Right ventricle myocardium inferior (tissue), 1 donor: Measurements from ENCODE around the gene TUBA3D. TPM values are rescaled to one million over a fixed set of nuclear protein-coding genes. Genes with fewer than 3 reads are reported as not detected.
A peak's percentile ranks its signal among the peaks of the same experiment; 100 is the strongest.
"Not testable (repeated sequence)": the region's sequence is repeated elsewhere in the genome, so short reads cannot be mapped to it uniquely, and the experiment has no call there.

Experiments
- ATAC-seq: fragments of 200-7000 bp; cut with Tn5 transposase; one replicate; pipeline ENCODE4 v1.9.1; 2020; ENCODE audit warnings: mild to moderate bottlenecking, moderate library complexity
- DNase-seq: peaks from one replicate; pipeline ENCODE4 v3.0.0; 2021; ENCODE audit errors: missing footprints
- intact Hi-C: fragments of 100-400 bp; cut with DNase I; formaldehyde crosslinking; loops from one replicate; pipeline ENCODE4 v1.11.0; 2022
- total RNA-seq: library from RNA; stranded (reverse); fragmentation: NEBNext Ultra II Directional; extraction: Animal tissue kit (Norgen Biotek cat#: 25700); gene quantifications from one replicate; pipeline ENCODE4 v1.2.1, GENCODE V29; 2021
- donor health status: DM: no; HTN: yes; CAD: no; lungs with severe emphysema.

TUBA3D gene
- total RNA-seq, 1 donor from 2014 or later, result 138 TPM

DNA sequence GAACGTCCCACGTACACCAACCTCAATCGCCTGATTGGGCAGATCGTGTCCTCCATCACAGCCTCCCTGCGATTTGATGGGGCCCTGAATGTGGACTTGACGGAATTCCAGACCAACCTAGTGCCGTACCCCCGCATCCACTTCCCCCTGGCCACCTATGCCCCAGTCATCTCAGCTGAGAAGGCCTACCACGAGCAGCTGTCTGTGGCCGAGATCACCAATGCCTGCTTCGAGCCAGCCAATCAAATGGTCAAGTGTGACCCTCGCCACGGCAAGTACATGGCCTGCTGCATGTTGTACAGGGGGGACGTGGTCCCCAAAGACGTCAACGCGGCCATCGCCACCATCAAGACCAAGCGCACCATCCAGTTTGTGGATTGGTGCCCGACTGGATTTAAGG is 4.4 kb downstream of the TUBA3D start:
- intact Hi-C loops, ATAC-seq, DNase-seq: not testable (repeated sequence)

DNA sequence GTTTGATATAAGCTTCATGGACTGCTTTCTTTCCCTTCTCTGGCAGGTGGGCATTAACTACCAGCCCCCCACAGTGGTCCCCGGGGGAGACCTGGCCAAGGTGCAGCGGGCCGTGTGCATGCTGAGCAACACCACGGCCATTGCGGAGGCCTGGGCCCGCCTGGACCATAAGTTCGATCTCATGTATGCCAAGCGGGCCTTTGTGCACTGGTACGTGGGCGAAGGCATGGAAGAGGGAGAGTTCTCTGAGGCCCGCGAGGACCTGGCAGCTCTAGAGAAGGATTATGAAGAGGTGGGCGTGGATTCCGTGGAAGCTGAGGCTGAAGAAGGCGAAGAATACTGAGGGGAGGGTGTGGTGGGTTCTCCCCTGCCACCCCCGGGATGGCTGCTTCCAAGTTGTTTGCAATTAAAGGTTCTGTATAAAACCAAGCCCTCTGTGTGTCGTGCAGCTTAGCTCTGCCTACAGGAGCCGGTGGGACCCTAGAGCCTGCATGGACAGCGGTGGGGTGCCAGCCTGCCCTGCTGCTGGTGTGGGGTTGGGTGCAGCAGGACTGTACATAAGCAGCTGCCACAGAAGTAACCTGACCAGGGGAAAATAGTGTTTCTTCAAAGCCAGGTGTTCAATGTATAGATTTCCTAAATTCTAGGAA is 6.7 kb downstream of the TUBA3D start:
- intact Hi-C loops, ATAC-seq, DNase-seq: not testable (repeated sequence)

DNA sequence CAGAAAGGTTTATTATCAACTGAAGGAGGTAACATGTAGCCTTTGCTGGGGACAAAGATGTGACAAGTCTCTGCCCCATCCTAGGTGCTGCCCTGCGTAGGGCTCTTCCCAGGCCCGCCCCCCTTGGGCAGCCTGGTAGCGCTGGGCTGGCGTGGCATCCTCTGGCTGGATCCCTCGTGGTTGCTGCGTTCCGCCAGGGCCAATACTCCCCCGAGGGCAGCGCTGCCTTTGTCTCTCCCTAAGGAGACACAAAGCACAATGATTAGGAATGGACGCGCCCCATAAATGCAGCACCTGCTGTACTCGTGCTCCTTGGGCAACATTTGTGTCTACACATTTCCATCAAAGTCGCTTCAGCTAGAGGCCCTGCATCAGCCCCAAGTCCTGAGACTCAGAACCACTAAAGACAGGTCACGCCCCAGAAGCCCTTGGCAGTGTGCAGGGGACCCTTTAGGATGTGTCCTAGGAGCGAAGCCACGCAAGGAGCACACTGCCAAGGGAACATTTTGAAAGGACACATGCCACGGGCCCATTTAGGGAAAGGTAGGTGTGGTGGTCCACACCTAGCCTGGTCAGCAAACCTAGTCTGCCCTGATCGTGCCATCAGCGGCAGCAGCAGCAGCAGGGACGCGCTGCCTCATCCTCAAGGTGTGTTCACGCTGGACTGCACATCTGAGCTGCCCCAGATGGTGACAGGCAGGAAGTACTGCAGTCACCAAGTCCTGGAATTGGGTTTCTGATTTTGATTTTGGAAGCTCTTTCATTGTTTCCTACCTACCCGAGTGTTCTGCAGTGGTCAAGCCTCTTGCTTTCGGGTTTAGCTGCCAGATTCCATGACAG is 8.3 kb downstream of the TUBA3D start:
- ATAC-seq, intact Hi-C loops, DNase-seq: not testable (repeated sequence)

DNA sequence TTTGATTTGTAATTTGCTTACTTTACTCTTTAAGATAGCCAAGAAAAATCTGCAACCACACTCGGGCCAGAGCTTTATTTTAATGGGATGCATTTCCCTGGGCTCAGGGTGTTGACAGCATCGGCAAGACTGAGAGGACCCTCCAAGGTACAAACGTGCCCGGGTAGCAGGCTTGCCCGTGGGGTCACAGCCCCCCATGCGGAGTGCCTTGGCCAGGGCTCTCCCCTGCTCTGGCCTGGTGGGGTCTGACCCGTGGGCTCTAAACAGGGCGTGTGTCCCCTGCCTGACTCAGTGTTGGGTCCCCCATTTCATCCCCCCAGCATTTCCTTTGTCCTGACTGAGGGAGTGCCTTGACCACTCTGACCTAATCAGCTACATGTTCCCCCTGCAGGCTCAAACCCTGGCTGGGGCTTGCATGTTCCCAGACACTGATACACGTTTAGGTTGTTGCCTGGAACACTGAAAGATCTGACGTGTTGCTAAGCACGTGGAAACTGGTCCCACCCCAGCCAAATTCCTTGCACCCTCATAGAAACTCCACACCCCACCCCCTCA is 9.1 kb downstream of the TUBA3D start:
- ATAC-seq, intact Hi-C loops, DNase-seq: not testable (repeated sequence)

DNA sequence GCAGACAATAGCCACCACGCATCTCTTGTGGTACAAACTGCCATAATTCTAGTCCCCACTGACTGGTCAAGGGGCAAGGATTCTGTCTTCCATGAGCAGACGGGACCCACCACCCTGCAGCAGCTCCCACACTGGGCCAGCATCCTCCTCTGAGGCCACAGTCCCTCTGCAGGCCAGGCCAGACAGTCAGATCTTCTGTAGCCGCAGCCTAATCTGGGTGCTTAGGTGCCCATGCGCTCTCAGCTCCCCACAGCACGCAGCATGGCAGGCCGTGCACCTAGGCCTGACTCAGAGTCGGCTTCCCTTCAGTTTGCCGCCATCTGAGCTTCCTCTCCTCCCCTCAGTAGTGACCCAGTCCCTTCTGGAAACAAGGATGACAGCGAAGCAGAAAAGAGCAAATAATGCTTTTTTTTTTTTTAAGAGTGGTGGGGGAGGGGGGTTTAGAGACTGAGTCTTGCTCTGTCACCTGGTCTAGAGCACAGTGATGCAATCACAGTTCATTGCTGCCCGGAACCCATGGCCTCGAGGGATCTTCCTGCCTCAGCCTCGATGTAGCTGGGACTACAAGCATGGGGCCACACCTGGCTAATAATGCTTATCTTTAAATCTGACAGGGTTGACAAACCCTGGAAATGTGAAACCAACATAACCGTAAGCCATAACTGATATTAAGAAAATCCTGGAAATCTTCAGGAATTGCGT is 10.4 kb downstream of the TUBA3D start:
- ATAC-seq, intact Hi-C loops, DNase-seq: not testable (repeated sequence)

GRCh38 chr2:131488306-131489205 is 12.6 kb downstream of the TUBA3D start:
- intact Hi-C loops, result no loop called here
- ATAC-seq (peak; percentile 25), DNase-seq (peak; percentile 77)

DNA sequence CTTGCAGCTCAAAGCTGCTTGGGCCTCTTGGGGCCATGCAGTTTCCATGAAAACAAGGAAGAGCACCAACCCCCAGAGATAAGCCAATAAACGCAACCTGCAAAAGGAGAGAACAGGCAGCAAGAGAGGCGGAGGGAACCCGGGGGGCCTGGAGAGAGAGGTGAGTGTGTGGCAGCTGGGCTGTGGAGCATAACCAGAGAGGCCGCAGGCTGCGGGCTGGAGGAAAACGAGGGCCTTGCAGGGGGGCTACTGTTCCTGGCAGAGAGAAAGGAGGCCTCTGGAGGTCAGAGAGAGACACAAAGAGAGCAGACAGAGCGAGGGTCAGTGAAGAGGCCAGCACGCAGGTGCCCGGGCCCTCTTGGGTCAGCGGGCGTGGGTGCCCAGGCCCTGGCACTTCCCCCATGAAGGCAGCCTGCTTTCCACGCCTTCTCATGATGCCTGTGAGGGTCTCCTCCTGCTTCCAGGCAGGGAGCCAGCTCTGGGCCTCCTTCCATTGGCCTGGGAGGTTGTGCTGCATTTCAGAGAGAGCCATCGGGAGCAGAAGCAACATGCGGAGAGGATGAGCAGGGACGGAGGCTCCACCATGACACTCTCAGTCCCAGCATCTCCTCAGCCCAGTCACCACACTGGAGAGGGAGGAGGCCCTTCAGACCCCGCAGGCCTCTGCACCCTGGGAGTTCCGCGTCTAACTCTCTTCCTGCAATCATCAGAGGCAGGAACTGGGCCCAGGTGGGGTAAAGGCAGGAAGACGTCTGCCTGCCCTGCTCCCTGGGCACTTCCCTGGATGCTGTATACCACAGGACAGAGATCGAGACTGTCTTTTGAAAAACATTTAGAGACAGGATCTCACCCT is 14.9 kb downstream of the TUBA3D start:
- ATAC-seq, intact Hi-C loops, DNase-seq: not testable (repeated sequence)

DNA sequence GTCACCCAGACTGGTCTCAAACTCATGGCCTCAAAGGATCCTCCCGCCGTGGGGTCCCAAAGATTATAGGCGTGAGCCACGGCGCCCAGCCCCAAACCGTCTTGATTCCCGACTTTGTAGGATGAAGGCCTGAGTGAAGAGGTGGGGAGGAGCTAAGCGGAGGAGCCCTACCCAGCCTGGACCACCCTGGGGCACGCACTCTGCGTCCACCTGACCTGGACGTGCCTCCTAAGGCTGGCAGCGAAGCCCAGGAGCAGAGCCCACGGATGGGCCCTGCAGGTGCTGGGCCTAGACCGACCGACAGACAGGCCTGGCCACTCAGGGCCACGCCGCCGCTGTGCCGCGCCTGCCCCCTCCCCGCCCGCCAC is 15.5 kb downstream of the TUBA3D start:
- DNase-seq, intact Hi-C loops, ATAC-seq: not testable (repeated sequence)

GRCh38 chr2:131492015-131492417 is 16.1 kb downstream of the TUBA3D start, which contains the start of gene MZT2A:
Gene MZT2A, minus strand, starts transcription at chr2:131492397. Its CDS starts 21 bp downstream, at chr2:131492376.
- DNase-seq, result peak; percentile 77
- ATAC-seq, intact Hi-C loops: not testable (repeated sequence)

GRCh38 chr2:131492418-131493198 is 16.7 kb downstream of the TUBA3D start:
- ATAC-seq, result peak; percentile 89
- DNase-seq, result peak; percentile 97
- intact Hi-C loops, result no loop called here

GRCh38 chr2:131493199-131493968 is 17.5 kb downstream of the TUBA3D start:
- ATAC-seq, result peak; percentile 10
- DNase-seq, result no peak
- intact Hi-C loops, result no loop called here

DNA sequence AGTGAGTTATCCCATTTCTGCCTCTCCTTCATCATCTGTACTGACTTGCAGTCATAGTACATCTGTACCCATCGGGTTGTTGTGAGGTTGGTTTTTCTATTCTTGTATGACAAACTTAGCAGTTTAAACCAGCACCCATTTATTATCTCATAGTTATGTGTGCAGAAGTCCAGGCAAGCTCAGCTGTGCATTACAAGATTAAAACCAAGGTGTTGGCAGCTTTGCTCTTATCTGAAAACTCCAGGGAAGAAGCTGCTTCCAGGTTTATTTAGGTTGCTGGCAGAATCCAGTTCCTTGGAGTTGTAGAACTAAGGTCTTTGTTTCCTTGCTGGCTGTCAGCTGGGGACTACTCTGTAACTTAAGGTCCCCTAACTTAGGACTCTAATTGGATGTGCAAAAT is 19.6 kb downstream of the TUBA3D start:
- ATAC-seq, intact Hi-C loops, DNase-seq: not testable (repeated sequence)

DNA sequence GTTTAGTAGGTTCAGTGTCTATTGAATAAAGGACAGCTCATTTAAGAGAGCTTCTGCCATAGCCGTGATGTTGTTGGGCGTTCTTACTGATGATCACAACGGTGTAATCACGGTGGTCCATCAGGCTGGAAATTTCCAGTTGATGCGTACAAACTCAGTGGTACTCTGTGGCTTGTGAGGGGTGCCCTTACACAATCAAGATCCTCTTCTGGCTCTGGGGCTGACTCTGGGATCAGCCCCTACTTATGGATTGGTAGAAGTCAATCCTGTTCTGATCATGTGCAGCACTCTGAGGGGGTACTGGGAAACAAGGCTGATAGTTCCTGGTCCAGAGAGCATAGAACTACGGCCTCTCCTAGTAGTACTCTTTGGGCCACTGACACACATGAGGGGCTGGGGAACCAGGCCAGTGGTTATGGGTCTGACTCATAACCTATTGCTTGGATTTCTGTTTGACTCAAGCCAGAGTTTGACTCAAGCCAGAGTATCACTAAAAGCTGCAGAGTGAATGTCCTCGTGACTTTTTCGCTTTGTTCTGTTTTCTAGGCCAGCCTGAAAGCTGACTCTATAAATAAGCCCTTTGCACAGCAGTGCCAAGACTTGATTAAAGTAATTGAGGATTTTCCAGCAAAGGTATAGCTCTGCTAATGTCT is 22.5 kb downstream of the TUBA3D start:
- intact Hi-C loops, result not testable (repeated sequence)
- DNase-seq (peak; percentile 9), ATAC-seq (peak; percentile 65)

DNA sequence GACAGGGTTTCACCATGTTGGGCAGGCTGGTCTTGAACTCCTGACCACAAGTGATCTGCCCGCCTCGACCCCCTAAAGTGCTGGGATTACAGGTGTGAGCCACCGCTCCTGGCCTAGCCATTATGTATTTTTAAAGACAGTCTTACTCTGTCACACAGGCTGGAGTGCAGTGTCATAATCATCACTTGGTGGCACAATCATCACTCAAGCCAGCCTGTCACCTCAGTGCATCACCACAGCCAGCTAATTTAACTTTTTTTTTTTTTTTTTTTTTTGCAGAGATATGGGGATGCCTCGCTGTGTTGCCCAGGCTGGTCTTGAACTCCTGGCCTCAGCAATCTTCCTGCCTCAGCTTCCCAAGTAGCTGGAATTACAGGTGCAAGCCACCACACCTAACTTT is 27.7 kb downstream of the TUBA3D start:
- ATAC-seq, DNase-seq, intact Hi-C loops: not testable (repeated sequence)
